Measurements from ENCODE around the gene ASAH2B. TPM values are rescaled to one million over a fixed set of nuclear protein-coding genes. Genes with fewer than 3 reads are reported as not detected.

Gene ASAH2B
- total and polyA plus RNA-seq, 2 of the 13 experiments (the other 11 are each of a cell fraction or from before 2014, with no cell fraction given): 4.2 to 4.6 TPM

DNA sequence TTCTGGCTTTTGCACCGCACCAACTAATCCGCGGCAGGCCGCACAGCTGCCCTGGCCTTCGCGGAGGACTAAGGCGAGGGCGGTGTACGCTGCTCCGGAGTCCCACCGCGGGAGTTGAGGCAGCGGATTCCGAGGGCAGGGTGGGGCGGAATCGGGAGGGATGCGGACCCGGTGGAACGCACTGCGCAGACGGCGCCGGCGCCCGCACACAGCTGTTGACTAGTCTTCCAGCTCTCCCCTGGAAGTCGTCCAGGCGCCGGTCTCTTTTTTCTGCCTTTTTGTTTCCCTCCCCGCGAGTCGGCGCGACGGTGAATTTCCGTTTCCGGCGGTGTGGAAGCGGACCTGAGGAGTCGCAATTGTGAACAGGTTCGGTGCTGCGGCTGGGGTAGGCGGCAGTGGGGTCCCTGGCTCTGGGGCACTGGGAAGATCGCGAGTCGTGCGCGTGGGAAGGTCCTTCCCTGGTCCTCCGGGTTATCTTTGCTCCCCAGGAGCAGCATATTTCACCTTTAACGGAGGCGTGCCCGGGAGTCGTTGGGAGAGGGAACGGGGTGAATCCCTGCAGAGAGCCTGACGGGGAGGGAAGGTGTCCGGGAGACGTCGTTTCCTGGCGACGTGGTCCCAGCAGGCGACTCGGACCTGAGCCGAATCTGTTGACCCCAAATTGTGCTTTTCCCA is at the start of gene ASAH2B (continued):
- TF ChIP-seq GMEB2 (CRISPR knock-in tag; IDR thresholded peaks at IDR 0.05; ENCODE audit: low read depth) (no peak), ZBTB7A (CRISPR knock-in tag; IDR thresholded peaks at IDR 0.05) (0 out of 2 replicates have a peak, but pooled peaks have one; percentile 41), ZBTB34 (CRISPR knock-in tag; IDR thresholded peaks at IDR 0.05) (no peak), U2AF2 (IDR thresholded peaks at IDR 0.05; ENCODE audit: low read depth, low read length) (no peak), ZNF644 (CRISPR knock-in tag; IDR thresholded peaks at IDR 0.05; ENCODE audit: low read depth) (no peak), HHEX (CRISPR knock-in tag; IDR thresholded peaks at IDR 0.05) (no peak), MYPOP (CRISPR knock-in tag; IDR thresholded peaks at IDR 0.05) (no peak), MED8 (CRISPR knock-in tag; IDR thresholded peaks at IDR 0.05; ENCODE audit: insufficient replicate concordance) (no peak), KDM4B (CRISPR knock-in tag; IDR thresholded peaks at IDR 0.05) (peak; percentile 57; the same call in 1 of the 2 replicates), TBX3 (IDR thresholded peaks at IDR 0.05; ENCODE audit: borderline replicate concordance) (no peak), PAF1 (CRISPR knock-in tag; IDR thresholded peaks at IDR 0.05) (no peak), PLSCR1 (CRISPR knock-in tag; IDR thresholded peaks at IDR 0.05; ENCODE audit: borderline replicate concordance) (no peak), CHD2 (IDR thresholded peaks at IDR 0.05; ENCODE audit: low read depth, low read length) (peak; percentile 43; the same call in 1 of the 2 replicates), KDM5B (CRISPR knock-in tag; IDR thresholded peaks at IDR 0.05; ENCODE audit: borderline replicate concordance) (peak; percentile 56; the same call in 1 of the 2 replicates), NBN (conservative IDR thresholded peaks at IDR 0.05) (no peak)
- TF ChIP-seq, protein P1, sequence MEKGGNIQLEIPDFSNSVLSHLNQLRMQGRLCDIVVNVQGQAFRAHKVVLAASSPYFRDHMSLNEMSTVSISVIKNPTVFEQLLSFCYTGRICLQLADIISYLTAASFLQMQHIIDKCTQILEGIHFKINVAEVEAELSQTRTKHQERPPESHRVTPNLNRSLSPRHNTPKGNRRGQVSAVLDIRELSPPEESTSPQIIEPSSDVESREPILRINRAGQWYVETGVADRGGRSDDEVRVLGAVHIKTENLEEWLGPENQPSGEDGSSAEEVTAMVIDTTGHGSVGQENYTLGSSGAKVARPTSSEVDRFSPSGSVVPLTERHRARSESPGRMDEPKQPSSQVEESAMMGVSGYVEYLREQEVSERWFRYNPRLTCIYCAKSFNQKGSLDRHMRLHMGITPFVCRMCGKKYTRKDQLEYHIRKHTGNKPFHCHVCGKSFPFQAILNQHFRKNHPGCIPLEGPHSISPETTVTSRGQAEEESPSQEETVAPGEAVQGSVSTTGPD (CRISPR knock-in tag; IDR thresholded peaks at IDR 0.05): no peak
- TF ChIP-seq, protein P2, sequence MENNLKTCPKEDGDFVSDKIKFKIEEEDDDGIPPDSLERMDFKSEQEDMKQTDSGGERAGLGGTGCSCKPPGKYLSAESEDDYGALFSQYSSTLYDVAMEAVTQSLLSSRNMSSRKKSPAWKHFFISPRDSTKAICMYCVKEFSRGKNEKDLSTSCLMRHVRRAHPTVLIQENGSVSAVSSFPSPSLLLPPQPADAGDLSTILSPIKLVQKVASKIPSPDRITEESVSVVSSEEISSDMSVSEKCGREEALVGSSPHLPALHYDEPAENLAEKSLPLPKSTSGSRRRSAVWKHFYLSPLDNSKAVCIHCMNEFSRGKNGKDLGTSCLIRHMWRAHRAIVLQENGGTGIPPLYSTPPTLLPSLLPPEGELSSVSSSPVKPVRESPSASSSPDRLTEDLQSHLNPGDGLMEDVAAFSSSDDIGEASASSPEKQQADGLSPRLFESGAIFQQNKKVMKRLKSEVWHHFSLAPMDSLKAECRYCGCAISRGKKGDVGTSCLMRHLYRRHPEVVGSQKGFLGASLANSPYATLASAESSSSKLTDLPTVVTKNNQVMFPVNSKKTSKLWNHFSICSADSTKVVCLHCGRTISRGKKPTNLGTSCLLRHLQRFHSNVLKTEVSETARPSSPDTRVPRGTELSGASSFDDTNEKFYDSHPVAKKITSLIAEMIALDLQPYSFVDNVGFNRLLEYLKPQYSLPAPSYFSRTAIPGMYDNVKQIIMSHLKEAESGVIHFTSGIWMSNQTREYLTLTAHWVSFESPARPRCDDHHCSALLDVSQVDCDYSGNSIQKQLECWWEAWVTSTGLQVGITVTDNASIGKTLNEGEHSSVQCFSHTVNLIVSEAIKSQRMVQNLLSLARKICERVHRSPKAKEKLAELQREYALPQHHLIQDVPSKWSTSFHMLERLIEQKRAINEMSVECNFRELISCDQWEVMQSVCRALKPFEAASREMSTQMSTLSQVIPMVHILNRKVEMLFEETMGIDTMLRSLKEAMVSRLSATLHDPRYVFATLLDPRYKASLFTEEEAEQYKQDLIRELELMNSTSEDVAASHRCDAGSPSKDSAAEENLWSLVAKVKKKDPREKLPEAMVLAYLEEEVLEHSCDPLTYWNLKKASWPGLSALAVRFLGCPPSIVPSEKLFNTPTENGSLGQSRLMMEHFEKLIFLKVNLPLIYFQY (CRISPR knock-in tag; IDR thresholded peaks at IDR 0.05; ENCODE audit: borderline replicate concordance): no peak; the same call in 1 of the 2 replicates

Measured in HepG2 (cell line).